HL-60 (cell line): ENCODE data around the gene IL11.
"Not testable (repeated sequence)": the region's sequence is repeated elsewhere in the genome, so short reads cannot be mapped to it uniquely, and the experiment has no call there.

Experiments
- DNase-seq, 2 experiments: peaks; one replicate each; pipeline ENCODE4 v3.0.0-alpha.2; 2010 to 2020; ENCODE audit warnings: low read depth in 1 of 2, low spot score in 1 of 2
- H3K27ac ChIP-seq: fragments of 250-450 bp; sonication (Bioruptor Pico); replicated peaks from 2 replicates; pipeline ENCODE4 v1.5.1; 2020; ENCODE audit warnings: mild to moderate bottlenecking, moderate library complexity
- H3K27me3 ChIP-seq: fragments of 250-450 bp; sonication (Bioruptor Pico); 2 replicates; pipeline ENCODE4 v1.5.1; 2021; ENCODE audit warnings: mild to moderate bottlenecking, moderate library complexity; ENCODE audit not compliant: insufficient read depth, poor library complexity, severe bottlenecking
- H3K4me3 ChIP-seq: replicated peaks from 2 replicates; pipeline ENCODE4 v1.5.1; 2011; ENCODE audit warnings: mild to moderate bottlenecking, control low read depth, low read length; ENCODE audit not compliant: insufficient read depth
- GABPA ChIP-seq: IDR thresholded peaks from 2 replicates; pipeline ENCODE4 v1.6.1; 2012; ENCODE audit warnings: low read depth
- POLR2AphosphoS5 ChIP-seq: IDR thresholded peaks from 2 replicates; pipeline ENCODE4 v1.6.1; 2012; ENCODE audit warnings: low read depth
- REST ChIP-seq: IDR thresholded peaks from 2 replicates; pipeline ENCODE4 v1.6.1; 2012; ENCODE audit warnings: low read depth; ENCODE audit not compliant: insufficient replicate concordance
- SPI1 ChIP-seq: IDR thresholded peaks from 2 replicates; pipeline ENCODE4 v1.6.1; 2012; ENCODE audit warnings: low read depth, mild to moderate bottlenecking, borderline replicate concordance
- TF ChIP-seq, protein P1 (sequence below): IDR thresholded peaks from one replicate; pipeline ENCODE4 v1.5.1; 2011; ENCODE audit warnings: low read length, control low read depth, inconsistent platforms; ENCODE audit not compliant: insufficient read depth

The IL11 gene

GRCh38 chr19:55407800-55408532, 37.7 kb upstream of the IL11 start:
- peak overlapping the region; percentile 98 for H3K27ac ChIP-seq

GRCh38 chr19:55407550-55407799, 37.2 kb upstream of the IL11 start, which contains the start of gene UBE2S:
TSS of gene UBE2S (minus strand) at chr19:55407788. CDS start at chr19:55407589, 199 bp downstream.
- peak within 1 kb of the TSS; percentile 91 for H3K4me3 ChIP-seq
- peak within 1 kb of the TSS; percentile 98 for H3K27ac ChIP-seq
- peak; percentile 66 for TF ChIP-seq REST
- peak; percentile 97 for TF ChIP-seq POLR2AphosphoS5
- H3K27me3 ChIP-seq, DNase-seq: not testable (repeated sequence)

More at GRCh38 chr19:55407800-55408532, 37.7 kb upstream of the IL11 start:
- H3K27me3 ChIP-seq, result no peaks in the 10 kb centered on the region
- H3K4me3 ChIP-seq, result peak overlapping the region; percentile 91
- peak; percentile 99 for DNase-seq
- peak; percentile 81 for TF ChIP-seq SPI1
- TF ChIP-seq, protein P1, sequence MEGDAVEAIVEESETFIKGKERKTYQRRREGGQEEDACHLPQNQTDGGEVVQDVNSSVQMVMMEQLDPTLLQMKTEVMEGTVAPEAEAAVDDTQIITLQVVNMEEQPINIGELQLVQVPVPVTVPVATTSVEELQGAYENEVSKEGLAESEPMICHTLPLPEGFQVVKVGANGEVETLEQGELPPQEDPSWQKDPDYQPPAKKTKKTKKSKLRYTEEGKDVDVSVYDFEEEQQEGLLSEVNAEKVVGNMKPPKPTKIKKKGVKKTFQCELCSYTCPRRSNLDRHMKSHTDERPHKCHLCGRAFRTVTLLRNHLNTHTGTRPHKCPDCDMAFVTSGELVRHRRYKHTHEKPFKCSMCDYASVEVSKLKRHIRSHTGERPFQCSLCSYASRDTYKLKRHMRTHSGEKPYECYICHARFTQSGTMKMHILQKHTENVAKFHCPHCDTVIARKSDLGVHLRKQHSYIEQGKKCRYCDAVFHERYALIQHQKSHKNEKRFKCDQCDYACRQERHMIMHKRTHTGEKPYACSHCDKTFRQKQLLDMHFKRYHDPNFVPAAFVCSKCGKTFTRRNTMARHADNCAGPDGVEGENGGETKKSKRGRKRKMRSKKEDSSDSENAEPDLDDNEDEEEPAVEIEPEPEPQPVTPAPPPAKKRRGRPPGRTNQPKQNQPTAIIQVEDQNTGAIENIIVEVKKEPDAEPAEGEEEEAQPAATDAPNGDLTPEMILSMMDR, result no peak

DNA sequence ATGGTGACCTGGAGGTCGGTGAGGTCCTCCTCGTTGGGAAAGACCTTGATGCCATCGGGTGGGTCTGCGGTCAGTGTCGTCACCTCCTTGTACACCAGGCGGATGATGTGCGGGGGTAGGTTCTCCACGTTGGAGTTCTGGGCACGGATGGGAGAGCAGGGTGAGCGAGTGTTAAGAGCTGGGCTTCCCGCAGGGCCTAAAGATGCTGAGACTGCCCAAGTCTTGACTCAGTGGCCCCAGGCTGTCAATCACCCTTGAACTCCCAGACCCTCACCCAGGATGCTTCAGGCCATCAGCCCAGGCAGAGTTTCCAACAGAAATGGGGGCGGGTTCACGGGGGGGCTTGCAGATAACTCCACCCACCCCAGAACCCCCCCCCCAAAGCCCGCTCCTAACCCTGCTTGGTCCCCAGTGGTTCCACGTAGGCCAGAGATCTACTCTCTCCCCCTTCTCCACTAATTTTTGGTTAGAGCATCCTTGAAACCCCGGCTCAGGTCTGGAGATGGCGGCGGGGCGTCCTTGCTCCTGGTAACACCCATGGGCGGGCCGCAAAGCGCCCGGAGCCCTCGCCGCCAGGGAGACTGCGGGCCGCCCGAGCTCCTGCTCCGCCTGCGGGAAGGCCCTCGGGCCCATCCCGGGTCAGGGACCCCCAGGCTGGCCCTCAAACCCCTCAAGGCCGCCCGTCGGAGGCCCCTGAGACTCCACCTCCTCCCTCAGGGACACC, 36.7 kb upstream of the IL11 start:
- TF ChIP-seq REST (no peak), GABPA (no peak), SPI1 (no peak), POLR2AphosphoS5 (no peak)
- TF ChIP-seq, protein P1, result no peak
- H3K4me3 ChIP-seq, result peak overlapping the region; percentile 91
- DNase-seq, result no peak
- H3K27me3 ChIP-seq, result no peaks in the 10 kb centered on the region
- H3K27ac ChIP-seq, result peak overlapping the region; percentile 98

DNA sequence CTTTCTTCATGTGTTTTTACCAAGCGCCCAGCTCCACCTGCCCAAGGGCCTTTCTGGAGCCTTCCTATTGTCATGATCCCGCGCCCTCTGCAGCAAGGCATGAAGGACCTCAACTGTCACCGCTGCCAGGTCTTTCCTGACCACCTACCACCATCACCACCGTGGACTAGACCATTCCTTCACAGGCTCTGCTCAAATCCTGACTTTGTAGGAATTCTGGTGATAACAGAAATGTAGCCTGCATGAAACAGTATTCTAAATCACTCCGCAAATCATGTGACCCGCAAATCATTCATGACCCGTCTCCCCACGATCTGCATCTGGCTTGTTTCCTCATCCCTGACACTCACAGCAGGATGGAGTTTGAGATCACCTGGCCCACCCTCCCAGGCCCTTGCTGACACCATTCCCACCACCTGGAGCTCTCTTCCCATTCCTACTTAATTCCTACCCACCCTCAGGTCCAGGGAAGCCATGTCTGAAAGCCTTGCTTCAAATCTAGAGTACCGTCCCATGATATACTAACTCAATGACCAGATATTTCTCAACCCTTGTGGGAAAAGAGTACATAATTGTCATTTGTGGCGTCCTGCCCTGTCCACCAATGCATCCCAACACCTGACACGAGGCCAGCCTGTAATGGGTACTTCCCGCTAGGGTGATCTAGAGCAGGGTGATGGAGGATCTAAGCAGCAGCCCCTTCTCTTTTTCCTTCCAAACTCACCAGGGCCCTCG, 36.0 kb upstream of the IL11 start:
- Histone ChIP-seq H3K4me3 (peak overlapping the region; percentile 91), H3K27me3 (no peaks in the 10 kb centered on the region), H3K27ac (peak overlapping the region; percentile 98)
- no peak for TF ChIP-seq GABPA
- TF ChIP-seq POLR2AphosphoS5, result no peak
- TF ChIP-seq, protein P1, result no peak
- TF ChIP-seq REST, result no peak
- TF ChIP-seq SPI1, result no peak
- no peak for DNase-seq
